ENCODE results near the gene BTF3L4.

BTF3L4 gene

GRCh38 chr1:52060822-52061221 lies 4.7 kb downstream of the BTF3L4 start:
- H3K4me3 ChIP-seq (ENCODE audit: insufficient read depth, low read length, poor library complexity, severe bottlenecking) = no peak overlapping the region
- H3K9ac ChIP-seq (ENCODE audit: low read length) = no peak overlapping the region
- H3K9me2 ChIP-seq (replicated peaks; ENCODE audit: insufficient read depth, low read length) = no peaks in the 10 kb centered on the region
- peaks cover 25% of the 10 kb centered on the region; the same call in 1 of the 2 replicates for H3K36me3 ChIP-seq (ENCODE audit: low read length)
- TF ChIP-seq CTCF (IDR thresholded peaks at IDR 0.05; ENCODE audit: insufficient read depth, low read length, poor library complexity, severe bottlenecking) (no peak), EZH2phosphoT487 (conservative IDR thresholded peaks at IDR 0.05; ENCODE audit: low read length) (no peak)
- H3K9me3 ChIP-seq (ENCODE audit: insufficient read depth, low read length) = no peaks in the 10 kb centered on the region
- no peak overlapping the region for H3K27ac ChIP-seq (ENCODE audit: low read depth, low read length)
- peaks cover 69% of the 10 kb centered on the region for H3K79me2 ChIP-seq (ENCODE audit: insufficient read depth, low read length)
- no peak overlapping the region for H2AFZ ChIP-seq (ENCODE audit: low read depth, low read length, severe bottlenecking)
- no peak overlapping the region for H3K4me2 ChIP-seq (ENCODE audit: low read depth, low read length, poor library complexity, severe bottlenecking)
- H3K27me3 ChIP-seq (ENCODE audit: low read length) = no peaks in the 10 kb centered on the region
- peaks cover 3% of the 10 kb centered on the region; the same call in 1 of the 2 replicates for H4K20me1 ChIP-seq (ENCODE audit: low read depth, low read length)
- H3F3A ChIP-seq (ENCODE audit: insufficient read depth) = peaks cover 5% of the 10 kb centered on the region

DNA sequence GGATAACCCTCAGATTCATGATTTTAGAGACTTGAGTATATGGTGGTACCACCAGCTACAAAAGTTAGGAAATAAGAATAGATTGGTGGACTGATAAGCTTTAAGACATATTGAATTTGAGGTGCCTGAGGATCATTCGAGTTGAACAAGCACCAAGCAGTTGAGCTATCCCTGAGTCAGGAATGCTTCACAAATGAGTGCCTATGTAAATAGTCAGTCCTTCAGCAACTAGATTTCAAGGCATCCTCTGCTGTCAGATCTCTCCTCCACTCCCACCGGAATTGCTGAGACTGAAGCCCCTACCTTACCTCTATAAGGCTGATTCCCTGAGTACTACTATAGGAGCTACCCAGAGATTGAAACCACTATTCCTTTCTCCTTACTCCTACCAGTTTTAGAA lies 7.1 kb downstream of the BTF3L4 start:
- peaks cover 64% of the 10 kb centered on the region for H3K79me2 ChIP-seq (ENCODE audit: insufficient read depth, low read length)
- no peaks in the 10 kb centered on the region for H3K9me3 ChIP-seq (ENCODE audit: insufficient read depth, low read length)
- H3F3A ChIP-seq (ENCODE audit: insufficient read depth) = peaks cover 5% of the 10 kb centered on the region
- H4K20me1 ChIP-seq (ENCODE audit: low read depth, low read length) = no peaks in the 10 kb centered on the region
- no peaks in the 10 kb centered on the region for H3K9me2 ChIP-seq (replicated peaks; ENCODE audit: insufficient read depth, low read length)
- no peak overlapping the region for H3K9ac ChIP-seq (ENCODE audit: low read length)
- no peak for TF ChIP-seq EZH2phosphoT487 (conservative IDR thresholded peaks at IDR 0.05; ENCODE audit: low read length)
- no peak for TF ChIP-seq CTCF (IDR thresholded peaks at IDR 0.05; ENCODE audit: insufficient read depth, low read length, poor library complexity, severe bottlenecking)
- H3K4me3 ChIP-seq (ENCODE audit: insufficient read depth, low read length, poor library complexity, severe bottlenecking) = no peak overlapping the region
- H3K27me3 ChIP-seq (ENCODE audit: low read length) = no peaks in the 10 kb centered on the region
- no peak overlapping the region for H3K4me2 ChIP-seq (ENCODE audit: low read depth, low read length, poor library complexity, severe bottlenecking)
- H3K27ac ChIP-seq (ENCODE audit: low read depth, low read length) = no peak overlapping the region
- no peak overlapping the region for H2AFZ ChIP-seq (ENCODE audit: low read depth, low read length, severe bottlenecking)
- H3K36me3 ChIP-seq (ENCODE audit: low read length) = peaks cover 33% of the 10 kb centered on the region; the same call in 1 of the 2 replicates

DNA sequence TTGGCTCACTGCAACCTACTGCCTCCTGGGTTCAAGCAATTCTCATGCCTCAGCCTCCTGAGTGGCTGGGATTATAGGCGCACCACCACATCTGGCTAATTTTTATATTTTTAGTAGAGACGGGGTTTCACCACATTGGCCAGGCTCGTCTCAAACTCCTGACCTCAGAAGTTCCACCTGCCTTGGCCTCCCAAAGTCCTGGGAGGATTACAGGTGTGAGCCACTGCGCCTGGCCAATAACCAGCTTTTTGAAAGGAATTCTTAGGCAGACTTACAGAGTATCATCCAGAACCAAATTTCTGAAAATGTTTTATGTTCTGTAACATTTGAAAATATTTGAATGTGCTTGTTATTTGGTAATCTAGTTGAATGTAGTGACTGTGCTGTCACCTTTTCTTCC lies 14.6 kb downstream of the BTF3L4 start:
- H3K36me3 ChIP-seq (ENCODE audit: low read length) = peaks cover 13% of the 10 kb centered on the region; the same call in 1 of the 2 replicates

More for the DNA sequence above, 14.6 kb downstream of the BTF3L4 start:
- Histone ChIP-seq H3K9me3 (ENCODE audit: insufficient read depth, low read length) (no peaks in the 10 kb centered on the region), H3K27ac (ENCODE audit: low read depth, low read length) (no peak overlapping the region), H3K4me3 (ENCODE audit: insufficient read depth, low read length, poor library complexity, severe bottlenecking) (no peak overlapping the region), H3K9ac (ENCODE audit: low read length) (no peak overlapping the region), H3K79me2 (ENCODE audit: insufficient read depth, low read length) (peaks cover 63% of the 10 kb centered on the region), H3K4me2 (ENCODE audit: low read depth, low read length, poor library complexity, severe bottlenecking) (no peak overlapping the region), H2AFZ (ENCODE audit: low read depth, low read length, severe bottlenecking) (no peak overlapping the region), H4K20me1 (ENCODE audit: low read depth, low read length) (peaks cover 7% of the 10 kb centered on the region; the same call in 1 of the 2 replicates), H3K9me2 (replicated peaks; ENCODE audit: insufficient read depth, low read length) (no peaks in the 10 kb centered on the region), H3K27me3 (ENCODE audit: low read length) (no peaks in the 10 kb centered on the region), H3F3A (ENCODE audit: insufficient read depth) (peaks cover 2% of the 10 kb centered on the region)
- no peak for TF ChIP-seq EZH2phosphoT487 (conservative IDR thresholded peaks at IDR 0.05; ENCODE audit: low read length)
- TF ChIP-seq CTCF (IDR thresholded peaks at IDR 0.05; ENCODE audit: insufficient read depth, low read length, poor library complexity, severe bottlenecking) = no peak
